NCI-H2227 (cell line): ENCODE results near the gene DGKZ.

ENCODE experiments used
- DNase-seq: peaks from one replicate; lab custom pipeline; 2025; ENCODE audit not compliant: unreplicated experiment; lab: John Stamatoyannopoulos, UW

DGKZ gene

GRCh38 chr11:46380340-46381047 lies 33.2 kb downstream of the DGKZ start:
- peak; percentile 61 for DNase-seq

GRCh38 chr11:46381048-46381818 lies 34.0 kb downstream of the DGKZ start, which contains the start of gene MDK:
Gene MDK (plus strand): TSS chr11:46381669. CDS start chr11:46382058, 389 bp downstream.
- peak; percentile 82 for DNase-seq

- peak; percentile 76 for DNase-seq
These were observed 34.8 kb downstream of the DGKZ start for GRCh38 chr11:46381819-46382645.

- DNase-seq: peak; percentile 72
These were observed 35.6 kb downstream of the DGKZ start for GRCh38 chr11:46382646-46383403.

- DNase-seq: no peak
These were observed 36.1 kb downstream of the DGKZ start for GRCh38 chr11:46383404-46383758.

- DNase-seq: no peak
These were observed 36.9 kb downstream of the DGKZ start for GRCh38 chr11:46383974-46384701.

- no peak for DNase-seq
These were observed 38.1 kb downstream of the DGKZ start for GRCh38 chr11:46385169-46386004.

- DNase-seq: no peak
These were observed 38.8 kb downstream of the DGKZ start for GRCh38 chr11:46386005-46386578.

- DNase-seq: no peak
These were observed 39.4 kb downstream of the DGKZ start for GRCh38 chr11:46386674-46387073.

- no peak for DNase-seq
These were observed 40.2 kb downstream of the DGKZ start for GRCh38 chr11:46387456-46387855.

- peak; percentile 35 for DNase-seq
These were observed 40.8 kb downstream of the DGKZ start for GRCh38 chr11:46387919-46388618.

- peak; percentile 27 for DNase-seq
These were observed 41.6 kb downstream of the DGKZ start for GRCh38 chr11:46388619-46389449.

- DNase-seq: peak; percentile 86
These were observed 42.4 kb downstream of the DGKZ start for GRCh38 chr11:46389450-46390330.

- DNase-seq: peak; percentile 37
These were observed 43.3 kb downstream of the DGKZ start for GRCh38 chr11:46390331-46391171.

- peak; percentile 40 for DNase-seq
These were observed 43.9 kb downstream of the DGKZ start for GRCh38 chr11:46391186-46391577.
